T-helper 2 cell (primary cell): ENCODE measurements around the gene OR2A25.

ENCODE experiments used
- DNase-seq, 5 experiments: peaks; one replicate each; pipeline versions ENCODE4 v3.0.0 to v3.0.0-alpha.2; 2012 to 2022

OR2A25 gene

GRCh38 chr7:144085978-144086377, 16.4 kb downstream of the OR2A25 start, which contains the start of gene OR2A12:
OR2A12 (plus strand) TSS chr7:144086278; CDS start chr7:144095108, 8,830 bp downstream.
- no peak for DNase-seq

GRCh38 chr7:144086730-144087129, 17.1 kb downstream of the OR2A25 start:
- no peak for DNase-seq

GRCh38 chr7:144087230-144087629, 17.6 kb downstream of the OR2A25 start:
- no peak for DNase-seq

GRCh38 chr7:144090667-144091066, 21.1 kb downstream of the OR2A25 start:
- DNase-seq: no peak

GRCh38 chr7:144098776-144099175, 29.2 kb downstream of the OR2A25 start:
- DNase-seq: no peak

- DNase-seq: no peak
These were observed 31.0 kb downstream of the OR2A25 start for GRCh38 chr7:144100607-144101006.

- no peak for DNase-seq
These were observed 32.4 kb downstream of the OR2A25 start for GRCh38 chr7:144102041-144102440.

- no peak for DNase-seq
These were observed 35.6 kb downstream of the OR2A25 start for GRCh38 chr7:144105211-144105610.

- no peak for DNase-seq
These were observed 39.7 kb downstream of the OR2A25 start, which contains the start of gene OR2A2 for GRCh38 chr7:144109283-144109682. OR2A2 (plus strand) TSS chr7:144109583; CDS start chr7:144109583, 0 bp downstream.

- no peak for DNase-seq
These were observed 40.7 kb downstream of the OR2A25 start for GRCh38 chr7:144110272-144110671.

- DNase-seq: no peak
These were observed 44.0 kb downstream of the OR2A25 start for GRCh38 chr7:144113651-144114050.

GRCh38 chr7:144118341-144118740, 48.7 kb downstream of the OR2A25 start:
- no peak for DNase-seq

- no peak for DNase-seq
These were observed 53.3 kb downstream of the OR2A25 start, which contains the start of gene OR2A14 for GRCh38 chr7:144122876-144123275. OR2A14 (plus strand) TSS chr7:144123176; CDS start chr7:144129113, 5,937 bp downstream.
